Stimulated activated CD8-positive, alpha-beta memory T cell treated with anti-CD3 and anti-CD28 coated beads, Interleukin-4, amount 100 ng/mL, for 48 hours (primary cell): ENCODE measurements around the gene PLP2.
"Not testable (repeated sequence)": the region's sequence is repeated elsewhere in the genome, so short reads cannot be mapped to it uniquely, and the experiment has no call there.

Experiments used
- DNase-seq: peaks from one replicate; pipeline ENCODE4 v3.0.0-alpha.2; 2020

The PLP2 gene

GRCh38 chrX:49164589-49165360 lies 6.9 kb upstream of the PLP2 start:
- DNase-seq, result no peak

DNA sequence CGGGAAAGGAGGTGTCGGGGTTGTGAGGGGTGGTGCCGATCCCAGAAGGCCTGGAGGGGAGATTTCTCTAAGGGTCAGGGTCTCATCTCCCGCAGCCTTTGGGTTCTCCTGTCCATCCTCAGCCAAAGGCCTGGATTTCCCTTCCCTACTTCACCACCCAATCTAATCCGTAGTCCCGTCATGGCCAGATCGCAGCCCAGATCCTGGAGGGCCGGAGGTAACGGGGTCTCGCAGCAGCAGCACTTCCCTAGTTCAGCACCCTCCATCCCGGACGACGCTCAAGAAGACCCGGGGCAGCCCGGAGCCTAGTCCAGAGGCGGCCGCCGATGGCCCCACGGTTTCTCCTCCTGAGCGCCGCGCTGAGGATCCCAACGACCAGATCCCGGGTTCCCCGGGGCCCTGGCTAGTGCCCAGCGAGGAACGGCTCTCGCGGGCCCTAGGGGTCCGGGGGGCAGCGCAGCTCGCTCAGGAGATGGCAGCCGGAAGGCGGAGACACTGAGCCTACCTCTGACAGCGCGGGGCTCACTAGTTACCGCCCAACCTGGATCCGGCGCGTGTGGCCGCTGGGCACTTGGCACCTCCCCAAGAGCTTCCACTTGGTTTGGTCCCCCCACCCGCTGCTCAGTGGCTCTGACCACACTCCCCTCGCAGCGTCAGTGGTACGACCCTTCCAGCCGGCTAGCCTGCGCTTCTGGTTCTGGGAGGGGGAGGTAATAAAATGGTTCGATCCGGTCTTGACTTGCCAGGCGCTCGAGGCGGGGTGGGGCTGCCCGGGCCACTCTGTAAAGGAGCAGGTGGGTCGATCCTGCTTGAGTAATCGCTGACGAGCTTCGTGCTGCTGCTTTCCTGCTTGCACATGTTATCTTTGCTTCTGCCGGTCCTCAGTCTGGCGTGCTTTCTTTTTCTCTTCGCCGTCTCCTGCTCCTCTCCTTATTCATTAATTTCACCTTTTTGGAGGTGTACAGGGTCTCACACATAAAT lies 5.5 kb upstream of the PLP2 start:
- DNase-seq, result peak; percentile 79

- peak; percentile 75 for DNase-seq
Observed at GRCh38 chrX:49166914-49167739, 4.6 kb upstream of the PLP2 start.

DNA sequence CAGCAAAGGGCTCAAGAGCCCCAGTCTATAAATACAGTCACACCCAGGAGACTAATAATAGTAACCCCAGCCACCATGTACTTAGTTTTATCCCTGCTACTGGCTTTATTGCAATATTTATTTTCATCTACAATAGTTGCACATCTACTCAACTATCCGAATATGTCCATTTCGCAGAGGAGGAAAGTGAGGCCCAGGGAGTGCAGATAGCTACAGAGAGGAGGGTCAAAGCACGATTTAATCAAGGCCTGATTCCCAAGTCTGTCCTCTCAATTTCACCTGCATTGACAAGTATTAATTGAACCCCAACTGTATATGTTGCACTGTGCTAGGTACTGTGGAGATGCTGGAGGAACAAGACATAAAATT lies 4.0 kb upstream of the PLP2 start:
- no peak for DNase-seq

GRCh38 chrX:49172280-49172780 lies 632 bp downstream of the PLP2 start:
- peak; percentile 79 for DNase-seq

- not testable (repeated sequence) for DNase-seq
Observed at GRCh38 chrX:49173544-49173943, 1.8 kb downstream of the PLP2 start.

- DNase-seq, result no peak
Observed at GRCh38 chrX:49174723-49175122, 3.0 kb downstream of the PLP2 start.

DNA sequence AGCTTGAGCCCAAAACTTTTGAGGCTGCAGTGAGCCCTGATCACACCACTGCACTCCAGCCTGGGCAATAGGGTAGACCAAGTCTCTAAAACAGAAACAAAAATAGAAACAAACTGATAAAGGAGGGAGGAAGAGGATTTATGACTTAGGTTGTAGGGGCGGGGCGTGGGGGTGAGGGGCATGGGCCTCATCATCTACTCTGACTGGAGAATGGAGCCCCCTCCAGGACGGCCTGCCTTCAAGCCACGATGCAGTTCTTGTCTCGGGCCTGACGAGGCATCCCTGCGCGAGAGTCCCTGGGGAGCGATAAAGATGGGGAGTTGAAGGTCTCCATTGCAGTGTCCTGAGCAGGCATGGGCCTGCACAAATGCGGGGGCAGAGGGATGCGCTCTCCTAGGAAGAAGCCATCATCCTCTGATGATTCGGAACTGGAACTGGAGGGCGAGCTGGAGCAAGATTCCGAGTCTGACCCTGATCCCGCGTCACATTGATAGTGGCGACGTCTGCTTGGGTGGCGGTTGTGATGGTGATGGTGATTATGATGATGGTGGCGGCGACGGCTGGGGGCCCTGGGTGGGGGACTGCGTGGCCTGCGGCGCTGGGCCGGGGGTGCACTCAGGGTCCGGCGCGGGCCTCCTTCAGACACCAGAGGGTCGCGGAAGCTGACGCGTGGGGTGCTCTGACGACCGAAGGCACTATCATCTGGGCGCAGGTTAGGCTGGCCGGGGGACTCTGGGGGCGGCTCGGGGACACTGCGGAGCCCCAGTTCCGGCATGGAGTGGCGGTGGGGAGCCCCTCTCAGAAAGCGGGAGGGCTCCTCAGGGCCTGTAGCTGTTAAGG lies 4.0 kb downstream of the PLP2 start:
- no peak for DNase-seq

DNA sequence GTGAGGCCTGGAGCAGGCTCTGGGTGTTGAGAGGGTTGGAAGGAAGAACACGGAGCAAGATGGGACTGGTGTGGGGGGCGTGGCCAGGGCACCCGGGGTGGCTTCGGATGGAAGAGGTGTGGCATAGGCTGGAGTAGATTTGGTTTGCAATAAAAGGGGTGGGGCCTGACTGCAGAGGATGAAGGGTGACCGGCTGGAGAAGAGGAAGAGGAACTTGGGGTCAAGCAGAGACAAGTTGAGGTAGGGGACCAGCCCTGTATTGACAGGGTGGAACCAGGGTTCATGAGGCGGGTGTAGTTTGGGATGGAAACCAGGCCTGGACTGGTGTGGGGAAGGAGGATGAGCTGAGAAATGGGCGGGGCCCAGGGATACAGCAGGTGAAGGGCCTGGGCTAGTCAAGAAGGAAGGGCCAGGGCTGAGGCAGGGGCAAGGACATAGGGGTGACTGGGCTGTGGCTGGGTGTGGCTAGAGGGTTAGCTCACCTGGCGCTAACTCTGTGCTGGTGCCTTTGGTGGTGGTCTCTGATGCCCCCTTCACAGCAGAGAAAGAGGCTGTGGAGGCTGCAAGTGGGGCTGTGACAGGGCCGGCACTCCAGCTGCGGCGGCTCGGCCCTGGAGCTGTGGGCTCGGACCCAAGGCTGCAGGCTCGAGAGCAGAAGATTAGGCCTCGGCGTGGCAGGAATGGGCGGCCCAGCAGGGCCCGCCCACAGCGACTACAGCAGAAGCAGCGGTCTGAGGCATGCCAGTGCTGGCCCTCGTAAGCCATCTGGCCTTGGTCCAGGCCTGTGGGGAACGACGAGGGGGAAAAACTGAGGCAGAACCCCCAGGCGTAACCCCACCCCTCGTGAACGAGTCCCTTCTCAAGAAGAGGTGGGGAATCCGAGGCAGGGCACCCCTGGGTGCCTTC lies 5.0 kb downstream of the PLP2 start:
- no peak for DNase-seq

GRCh38 chrX:49177338-49177833 lies 5.7 kb downstream of the PLP2 start:
- no peak for DNase-seq

GRCh38 chrX:49177873-49178480 lies 6.3 kb downstream of the PLP2 start:
- no peak for DNase-seq

GRCh38 chrX:49178537-49178936 lies 6.8 kb downstream of the PLP2 start:
- no peak for DNase-seq

GRCh38 chrX:49179358-49179757 lies 7.7 kb downstream of the PLP2 start:
- no peak for DNase-seq

GRCh38 chrX:49183701-49184281 lies 12.1 kb downstream of the PLP2 start:
- DNase-seq, result no peak

DNA sequence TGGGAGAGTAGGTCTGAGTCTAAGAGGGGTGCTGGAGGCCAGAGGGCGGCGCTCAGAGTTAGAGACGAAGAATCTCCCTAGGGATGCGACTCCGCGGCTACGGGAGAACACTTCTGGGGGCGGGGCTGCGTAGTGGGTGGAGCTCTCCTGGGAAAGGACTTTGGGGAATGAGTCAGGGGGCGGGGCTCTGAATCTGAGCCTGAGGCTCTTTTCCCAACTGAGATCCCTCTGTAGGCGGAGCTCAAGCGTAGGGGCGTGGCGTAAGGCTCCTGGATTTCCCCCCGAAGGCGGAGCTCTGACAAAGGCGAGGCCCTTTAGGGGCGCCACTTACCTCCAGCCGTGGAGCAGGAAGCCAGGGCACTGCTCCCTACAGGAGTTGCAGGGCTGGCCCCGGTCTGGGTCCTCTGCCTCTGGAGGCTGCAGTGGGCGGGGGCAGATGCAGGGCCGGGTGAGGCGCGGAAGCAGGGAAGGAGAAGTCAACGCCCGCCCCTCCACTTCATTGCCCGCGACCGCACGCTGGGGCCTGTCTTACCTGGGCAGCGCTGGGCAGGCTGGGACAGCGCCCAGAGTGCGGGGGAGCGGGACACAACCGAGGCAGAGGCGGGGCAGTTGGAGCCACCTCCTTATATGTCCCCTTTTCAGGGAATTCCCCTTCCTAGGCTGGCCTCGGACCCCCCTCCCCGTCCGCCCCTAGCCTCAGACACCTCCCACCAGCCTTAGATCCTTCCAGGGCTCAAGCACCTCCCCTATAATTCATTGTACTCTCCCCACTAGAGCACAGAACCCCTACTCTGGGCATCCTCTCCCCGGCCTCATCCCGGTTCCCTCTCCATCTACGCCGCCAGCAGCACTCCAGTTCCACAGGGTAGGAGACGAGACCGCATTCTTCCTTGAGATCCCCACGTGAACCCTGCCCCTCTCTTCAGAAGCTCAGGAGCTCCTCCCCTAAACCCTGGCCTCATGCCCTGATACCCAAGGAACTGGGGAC lies 12.9 kb downstream of the PLP2 start:
- peak; percentile 65 for DNase-seq

- peak; percentile 82 for DNase-seq
Observed at GRCh38 chrX:49186125-49187027, 14.7 kb downstream of the PLP2 start, which contains the start of gene PRICKLE3. Gene PRICKLE3, minus strand, starts transcription at chrX:49186373. Its CDS starts 76 bp downstream, at chrX:49186297.

DNA sequence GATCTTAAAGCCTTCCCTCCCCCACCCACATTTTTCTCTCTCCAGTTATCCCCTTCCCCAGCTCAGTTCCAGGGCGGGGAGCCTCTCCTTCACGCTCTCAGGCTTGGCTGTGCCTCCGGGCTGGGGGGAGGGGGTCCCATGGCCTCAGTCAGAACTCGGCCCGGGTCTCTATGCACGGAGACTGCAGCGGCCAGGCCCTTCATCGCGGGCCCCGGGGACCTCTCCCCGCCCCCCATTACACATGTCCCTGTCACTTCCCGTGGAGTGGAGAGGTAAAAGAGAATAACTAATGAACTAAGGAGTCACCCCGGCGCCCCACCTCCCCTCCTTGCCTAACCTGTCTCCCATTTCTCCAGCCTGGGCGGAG lies 15.3 kb downstream of the PLP2 start:
- no peak for DNase-seq
